PFSK-1 (cell line): ENCODE measurements around the gene FGR.

Experiments used
- FOXP2 ChIP-seq: optimal IDR thresholded peaks from 2 replicates; pipeline ENCODE3; 2011; ENCODE audit warnings: borderline replicate concordance, control low read depth, inconsistent platforms; ENCODE audit not compliant: insufficient read depth; ENCODE audit errors: extremely low read length, extremely low read depth
- POLR2AphosphoS5 ChIP-seq: IDR thresholded peaks from 2 replicates; pipeline ENCODE4 v1.6.1; 2012; ENCODE audit warnings: low read depth, mild to moderate bottlenecking, control low read depth, low read length, moderate library complexity
- SIN3A ChIP-seq: IDR thresholded peaks from 2 replicates; pipeline ENCODE4 v1.6.1; 2012; ENCODE audit warnings: mild to moderate bottlenecking, low read length, moderate library complexity, borderline replicate concordance; ENCODE audit not compliant: insufficient read depth
- TAF1 ChIP-seq: IDR thresholded peaks from 2 replicates; pipeline ENCODE4 v1.6.1; 2012; ENCODE audit warnings: low read length, control low read depth, borderline replicate concordance; ENCODE audit not compliant: insufficient read depth
- TF ChIP-seq, protein P1 (sequence below), 2 experiments: IDR thresholded peaks; 2 replicates each; pipeline versions ENCODE4 v1.6.1 to v1.8.0; 2011 to 2012; ENCODE audit warnings: low read depth in 2 of 2, low read length in 2 of 2, control low read depth in 1 of 2, inconsistent platforms in 1 of 2, mild to moderate bottlenecking in 1 of 2, moderate library complexity in 1 of 2; ENCODE audit not compliant: insufficient read depth in 1 of 2

Gene FGR

DNA sequence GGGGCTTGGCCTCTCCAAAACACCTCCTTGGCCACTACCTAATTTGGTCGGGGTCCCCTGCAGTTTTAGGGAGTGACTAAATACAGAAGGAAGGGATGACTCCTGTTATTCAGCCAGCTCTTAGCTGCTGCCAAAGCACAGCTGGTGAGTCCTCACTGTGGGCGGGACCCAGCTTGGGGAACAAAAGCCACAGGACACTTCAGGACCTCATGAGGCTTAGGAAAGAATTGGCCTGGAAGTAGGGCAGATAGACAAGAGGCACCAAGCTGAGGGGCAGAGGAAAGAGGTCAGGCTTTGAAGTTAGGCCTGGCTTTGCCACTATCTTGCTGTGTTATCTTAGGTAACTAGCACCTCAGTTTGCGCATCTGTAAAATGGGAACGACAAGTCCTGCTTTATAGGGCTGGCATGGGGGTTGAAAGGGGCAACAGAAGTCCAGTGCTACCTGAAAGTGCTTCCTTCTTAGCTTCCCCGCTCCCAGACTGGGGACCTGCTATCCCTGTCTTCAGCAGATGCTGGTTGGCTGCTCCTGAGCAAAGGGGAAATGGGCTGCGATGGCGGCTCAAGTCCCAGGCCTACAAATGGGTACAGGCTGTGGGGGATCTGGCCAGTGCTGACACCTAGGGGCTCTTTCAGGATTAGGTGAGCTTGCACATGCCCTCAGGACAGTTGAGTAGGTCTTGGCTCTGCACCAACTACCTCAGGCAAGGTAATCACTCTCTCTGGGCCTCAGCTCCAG lies 21.3 kb upstream of the FGR start:
- TF ChIP-seq, protein P1, sequence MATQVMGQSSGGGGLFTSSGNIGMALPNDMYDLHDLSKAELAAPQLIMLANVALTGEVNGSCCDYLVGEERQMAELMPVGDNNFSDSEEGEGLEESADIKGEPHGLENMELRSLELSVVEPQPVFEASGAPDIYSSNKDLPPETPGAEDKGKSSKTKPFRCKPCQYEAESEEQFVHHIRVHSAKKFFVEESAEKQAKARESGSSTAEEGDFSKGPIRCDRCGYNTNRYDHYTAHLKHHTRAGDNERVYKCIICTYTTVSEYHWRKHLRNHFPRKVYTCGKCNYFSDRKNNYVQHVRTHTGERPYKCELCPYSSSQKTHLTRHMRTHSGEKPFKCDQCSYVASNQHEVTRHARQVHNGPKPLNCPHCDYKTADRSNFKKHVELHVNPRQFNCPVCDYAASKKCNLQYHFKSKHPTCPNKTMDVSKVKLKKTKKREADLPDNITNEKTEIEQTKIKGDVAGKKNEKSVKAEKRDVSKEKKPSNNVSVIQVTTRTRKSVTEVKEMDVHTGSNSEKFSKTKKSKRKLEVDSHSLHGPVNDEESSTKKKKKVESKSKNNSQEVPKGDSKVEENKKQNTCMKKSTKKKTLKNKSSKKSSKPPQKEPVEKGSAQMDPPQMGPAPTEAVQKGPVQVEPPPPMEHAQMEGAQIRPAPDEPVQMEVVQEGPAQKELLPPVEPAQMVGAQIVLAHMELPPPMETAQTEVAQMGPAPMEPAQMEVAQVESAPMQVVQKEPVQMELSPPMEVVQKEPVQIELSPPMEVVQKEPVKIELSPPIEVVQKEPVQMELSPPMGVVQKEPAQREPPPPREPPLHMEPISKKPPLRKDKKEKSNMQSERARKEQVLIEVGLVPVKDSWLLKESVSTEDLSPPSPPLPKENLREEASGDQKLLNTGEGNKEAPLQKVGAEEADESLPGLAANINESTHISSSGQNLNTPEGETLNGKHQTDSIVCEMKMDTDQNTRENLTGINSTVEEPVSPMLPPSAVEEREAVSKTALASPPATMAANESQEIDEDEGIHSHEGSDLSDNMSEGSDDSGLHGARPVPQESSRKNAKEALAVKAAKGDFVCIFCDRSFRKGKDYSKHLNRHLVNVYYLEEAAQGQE (IDR thresholded peaks at IDR 0.05; ENCODE audit: insufficient read depth in 1 of 2, low read depth in 2 of 2, low read length in 2 of 2): no peak
- TF ChIP-seq FOXP2 (no peak), POLR2AphosphoS5 (no peak), SIN3A (no peak), TAF1 (no peak)

DNA sequence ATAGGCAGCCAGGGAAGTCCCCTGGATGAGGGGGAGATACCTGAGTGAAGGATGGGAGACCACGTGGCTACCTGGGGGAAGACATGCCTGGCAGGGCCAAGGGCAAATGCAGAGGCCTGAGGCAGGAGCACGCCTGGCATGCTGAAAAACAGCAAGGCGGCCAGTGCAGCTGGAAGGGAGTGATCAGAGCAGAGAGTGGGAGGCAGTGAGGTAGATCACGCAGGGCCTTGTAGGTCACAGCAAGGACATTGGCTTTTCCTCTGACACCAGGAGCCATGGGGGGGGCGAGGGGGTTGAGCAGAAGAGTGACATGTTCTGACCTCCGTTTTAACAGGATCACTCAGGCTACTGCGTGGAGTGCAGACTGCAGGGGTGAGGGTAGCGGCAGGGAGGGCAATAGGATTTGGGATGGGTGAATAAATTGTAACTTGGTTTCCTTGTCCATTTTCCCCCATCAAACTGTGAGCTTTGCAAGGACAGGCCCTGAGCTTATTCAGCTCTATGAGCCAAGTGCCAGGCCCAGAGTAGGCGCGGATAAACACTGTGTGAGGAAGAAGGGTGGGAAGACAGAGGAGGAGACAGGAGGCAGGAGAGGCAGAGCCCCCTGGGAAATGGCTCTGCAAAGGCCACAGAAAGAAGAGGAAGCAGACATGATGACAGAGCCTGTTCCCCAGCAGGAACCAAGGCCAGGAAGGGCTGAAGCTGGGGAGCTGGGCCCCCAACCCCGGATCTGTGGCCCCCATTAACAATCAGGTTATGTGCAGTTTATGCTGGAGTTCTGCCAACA lies 20.4 kb upstream of the FGR start:
- TF ChIP-seq TAF1 (no peak), SIN3A (no peak)
- TF ChIP-seq, protein P1 (IDR thresholded peaks at IDR 0.05; ENCODE audit: insufficient read depth in 1 of 2, low read depth in 2 of 2, low read length in 2 of 2): no peak

DNA sequence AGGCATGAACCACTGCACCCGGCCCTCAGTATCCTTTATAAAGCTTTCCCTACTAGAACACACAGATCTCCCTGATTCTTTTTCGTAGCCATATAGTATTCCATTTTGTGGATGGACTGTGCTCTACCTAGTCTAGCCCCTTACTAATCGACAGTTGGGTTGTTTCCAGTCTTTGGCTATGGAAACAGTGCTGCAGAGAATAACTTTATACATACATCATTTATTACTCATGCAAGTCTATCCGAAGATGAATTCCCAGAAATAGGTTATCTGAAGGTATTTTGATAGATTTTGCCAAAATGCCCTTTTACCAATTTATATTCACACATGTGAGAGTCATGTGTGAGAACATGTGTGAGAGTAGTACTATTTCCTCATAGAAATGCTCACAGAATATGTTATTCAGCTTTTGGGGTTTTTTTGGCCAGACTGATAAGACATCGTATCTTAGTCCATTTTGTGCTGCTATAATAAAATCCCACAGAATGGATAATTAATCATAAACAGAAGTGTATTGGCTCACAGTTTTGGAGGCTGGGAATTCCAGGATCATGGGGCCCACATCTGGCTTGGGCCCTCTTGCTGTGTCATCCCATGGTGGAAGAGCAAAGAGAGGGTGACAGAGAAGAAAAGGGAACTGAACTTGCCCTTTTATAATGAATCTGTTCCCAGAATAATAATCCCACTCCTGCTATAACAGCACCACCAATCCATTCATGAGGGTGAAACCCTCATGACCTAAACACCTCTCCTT lies 17.3 kb upstream of the FGR start:
- TF ChIP-seq TAF1 (no peak), FOXP2 (no peak)

DNA sequence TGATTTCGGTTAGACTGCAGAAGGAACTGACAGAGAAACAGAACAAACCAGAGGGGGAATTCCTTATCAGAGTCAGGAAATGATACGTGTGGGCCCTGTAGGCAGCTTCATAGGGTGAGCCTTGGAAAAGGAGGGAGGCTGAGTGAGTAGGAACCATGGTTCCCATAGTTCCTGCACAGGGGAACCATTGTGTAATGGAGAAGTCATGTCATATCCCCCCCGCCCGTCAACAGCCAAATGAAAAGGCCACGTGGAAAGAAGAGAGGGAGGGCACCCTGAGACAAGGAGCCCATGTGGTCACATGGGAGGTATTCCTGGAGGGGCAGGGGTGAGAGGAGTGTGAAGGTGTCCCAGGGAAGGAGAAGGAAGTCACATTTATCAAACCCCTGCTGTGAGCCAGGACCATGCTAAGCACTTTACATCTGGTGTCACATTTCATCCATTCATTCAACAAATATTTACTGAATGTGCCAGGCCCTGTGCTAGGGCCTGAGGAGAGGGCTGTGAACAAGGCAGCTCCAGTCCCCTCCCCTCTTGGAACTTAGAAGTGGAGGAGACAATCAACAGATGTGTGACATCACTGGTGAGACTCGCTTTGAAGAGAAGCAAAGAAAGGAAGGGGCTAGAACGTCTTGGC lies 15.7 kb upstream of the FGR start:
- TF ChIP-seq FOXP2 (no peak), SIN3A (no peak), TAF1 (no peak), POLR2AphosphoS5 (no peak)
- TF ChIP-seq, protein P1 (IDR thresholded peaks at IDR 0.05; ENCODE audit: insufficient read depth in 1 of 2, low read depth in 2 of 2, low read length in 2 of 2): no peak

DNA sequence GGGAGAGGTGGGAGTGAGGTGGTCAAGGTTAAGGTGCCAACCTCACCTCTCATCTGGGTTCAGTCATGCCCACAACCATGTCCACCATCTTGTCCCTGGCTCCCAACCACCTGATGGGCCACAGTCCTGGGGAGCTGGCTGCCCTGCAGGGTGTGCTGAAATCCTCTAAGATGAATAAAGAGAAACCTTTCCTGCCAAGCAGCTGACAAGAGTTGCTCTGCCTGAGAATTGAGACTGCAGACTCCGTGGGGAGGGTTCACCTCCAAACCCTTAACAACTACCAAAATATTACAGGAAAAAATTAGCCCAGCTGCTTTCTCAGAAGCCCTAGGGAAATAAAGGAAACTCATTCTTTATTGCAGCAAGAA lies 15.2 kb upstream of the FGR start:
- TF ChIP-seq SIN3A: no peak
- no peak for TF ChIP-seq POLR2AphosphoS5
- no peak for TF ChIP-seq TAF1
- TF ChIP-seq FOXP2: no peak
- TF ChIP-seq, protein P1 (IDR thresholded peaks at IDR 0.05; ENCODE audit: insufficient read depth in 1 of 2, low read depth in 2 of 2, low read length in 2 of 2): no peak
